Progenitor cell of endocrine pancreas (in vitro differentiated cells): Measurements from ENCODE around the gene MGA. TPM values are rescaled to one million over a fixed set of nuclear protein-coding genes. Genes with fewer than 3 reads are reported as not detected.

Experiments
- DNase-seq: peaks from one replicate; pipeline ENCODE4 v3.0.0; 2021; ENCODE audit warnings: low spot score; ENCODE audit not compliant: unreplicated experiment
- H3K27ac Mint-ChIP-seq: 2 replicates; pipeline ENCODE4 v1.8.0; 2021; ENCODE audit warnings: mild to moderate bottlenecking, moderate library complexity, mixed read lengths
- H3K27me3 Mint-ChIP-seq: 2 replicates; pipeline ENCODE4 v1.8.0; 2021; ENCODE audit warnings: mixed read lengths
- H3K36me3 Mint-ChIP-seq: 2 replicates; pipeline ENCODE4 v1.8.0; 2022; ENCODE audit warnings: mixed read lengths; ENCODE audit not compliant: insufficient read depth
- H3K4me1 Mint-ChIP-seq: 2 replicates; pipeline ENCODE4 v1.8.0; 2021; ENCODE audit warnings: low read depth, mixed read lengths
- H3K4me3 Mint-ChIP-seq: 2 replicates; pipeline ENCODE4 v1.8.0; 2021; ENCODE audit warnings: low read depth, mild to moderate bottlenecking, moderate library complexity, mixed read lengths
- H3K9me3 Mint-ChIP-seq: 2 replicates; pipeline ENCODE4 v1.8.0; 2021; ENCODE audit warnings: low read depth, mixed read lengths
- CTCF ChIP-seq: fragments of 200-600 bp; sonication (generic); IDR thresholded peaks from one replicate; pipeline ENCODE4 v1.5.0; 2021; ENCODE audit warnings: antibody characterized with exemption, mild to moderate bottlenecking; ENCODE audit not compliant: unreplicated experiment
- total RNA-seq: library from RNA; stranded (reverse); gene quantifications from 2 replicates; pipeline ENCODE4 v1.2.1, GENCODE V29; 2021

MGA gene
- total RNA-seq, 1 donor from 2014 or later = 71.2 TPM

GRCh38 chr15:41633609-41634008 lies 26.6 kb upstream of the MGA start:
- Mint-ChIP-seq H3K9me3 (no peaks in the 10 kb centered on the region), H3K4me3 (no peak overlapping the region), H3K4me1 (peaks cover 12% of the 10 kb centered on the region), H3K27me3 (no peaks in the 10 kb centered on the region), H3K36me3 (no peaks in the 10 kb centered on the region), H3K27ac (no peak overlapping the region)
- TF ChIP-seq CTCF = no peak
- no peak for DNase-seq

- Mint-ChIP-seq H3K27me3 (no peaks in the 10 kb centered on the region), H3K36me3 (no peaks in the 10 kb centered on the region), H3K4me1 (peaks cover 12% of the 10 kb centered on the region), H3K9me3 (no peaks in the 10 kb centered on the region), H3K4me3 (no peak overlapping the region), H3K27ac (no peak overlapping the region)
- TF ChIP-seq CTCF = no peak
- no peak for DNase-seq
Observed at GRCh38 chr15:41634072-41634626, 26.1 kb upstream of the MGA start.

GRCh38 chr15:41637086-41637485 lies 23.1 kb upstream of the MGA start:
- Mint-ChIP-seq H3K27ac (no peak overlapping the region), H3K4me3 (no peak overlapping the region), H3K36me3 (no peaks in the 10 kb centered on the region), H3K9me3 (no peaks in the 10 kb centered on the region), H3K27me3 (no peaks in the 10 kb centered on the region), H3K4me1 (peaks cover 12% of the 10 kb centered on the region)
- no peak for TF ChIP-seq CTCF
- no peak for DNase-seq

- Mint-ChIP-seq H3K4me3 (no peak overlapping the region), H3K27ac (no peak overlapping the region)
- TF ChIP-seq CTCF = no peak
Observed at GRCh38 chr15:41640985-41641384, 19.2 kb upstream of the MGA start.

GRCh38 chr15:41647262-41647661 lies 12.9 kb upstream of the MGA start:
- no peaks in the 10 kb centered on the region for H3K36me3 Mint-ChIP-seq
- DNase-seq = no peak
- H3K4me1 Mint-ChIP-seq = no peaks in the 10 kb centered on the region
- TF ChIP-seq CTCF = no peak
- H3K9me3 Mint-ChIP-seq = peaks cover 6% of the 10 kb centered on the region
- no peak overlapping the region for H3K4me3 Mint-ChIP-seq
- no peaks in the 10 kb centered on the region for H3K27me3 Mint-ChIP-seq
- no peak overlapping the region for H3K27ac Mint-ChIP-seq

More at GRCh38 chr15:41640985-41641384, 19.2 kb upstream of the MGA start:
- Mint-ChIP-seq H3K27me3 (no peaks in the 10 kb centered on the region), H3K9me3 (no peaks in the 10 kb centered on the region), H3K4me1 (peaks cover 7% of the 10 kb centered on the region), H3K36me3 (no peaks in the 10 kb centered on the region)
- DNase-seq = no peak
